Right renal cortex interstitium (tissue), 3 donors: ENCODE data around the gene MAST3. TPM values are rescaled to one million over a fixed set of nuclear protein-coding genes. Genes with fewer than 3 reads are reported as not detected.

Source experiments
- DNase-seq, 3 donors: peaks; one replicate each; pipeline ENCODE4 v3.0.0-alpha.2; 2013; ENCODE audit warnings: low read depth in 3 of 3, low spot score in 2 of 3
- polyA plus RNA-seq, 3 donors: library from polyadenylated mRNA; unstranded; fragments of 120-200 nt; gene quantifications; one replicate each; pipeline ENCODE4 v1.2.1, GENCODE V29; 2013; ENCODE audit not compliant: insufficient read length in 3 of 3

MAST3 gene
- polyA plus RNA-seq, 3 donors = 3.5 to 5.1 (median 4.5) TPM

- DNase-seq = no peak
Measured at GRCh38 chr19:18131841-18132596, 34.4 kb downstream of the MAST3 start.

- DNase-seq = no peak
Measured at GRCh38 chr19:18135712-18136584, 38.4 kb downstream of the MAST3 start.

- DNase-seq = no peak
Measured at GRCh38 chr19:18137242-18137641, 39.7 kb downstream of the MAST3 start.

- no peak for DNase-seq
Measured at GRCh38 chr19:18137657-18138339, 40.2 kb downstream of the MAST3 start.

GRCh38 chr19:18140473-18140872 is 42.9 kb downstream of the MAST3 start:
- no peak for DNase-seq

- no peak for DNase-seq
Measured at GRCh38 chr19:18141031-18141430, 43.5 kb downstream of the MAST3 start.

GRCh38 chr19:18143902-18144301 is 46.3 kb downstream of the MAST3 start:
- DNase-seq = no peak

GRCh38 chr19:18144361-18144760 is 46.8 kb downstream of the MAST3 start:
- DNase-seq = no peak

- no peak for DNase-seq
Measured at GRCh38 chr19:18144906-18145305, 47.3 kb downstream of the MAST3 start.

GRCh38 chr19:18145391-18145999 is 47.9 kb downstream of the MAST3 start:
- DNase-seq = no peak

- DNase-seq = no peak
Measured at GRCh38 chr19:18147396-18147795, 49.8 kb downstream of the MAST3 start.

GRCh38 chr19:18149596-18149975 is 52.0 kb downstream of the MAST3 start:
- no peak for DNase-seq

- DNase-seq = no peak
Measured at GRCh38 chr19:18150776-18151624, 53.4 kb downstream of the MAST3 start.

GRCh38 chr19:18152442-18152816 is 54.9 kb downstream of the MAST3 start:
- DNase-seq = peak; percentile 95 to 98 (median 96)

- DNase-seq = peak; percentile 97 to 99 (median 99)
Measured at GRCh38 chr19:18152817-18153555, 55.4 kb downstream of the MAST3 start, which contains the start of gene PIK3R2. Gene PIK3R2 (plus strand): TSS chr19:18153163. CDS start chr19:18155880, 2,717 bp downstream.

GRCh38 chr19:18153556-18154134 is 56.1 kb downstream of the MAST3 start:
- no peak for DNase-seq

- no peak for DNase-seq
Measured at GRCh38 chr19:18155095-18156087, 57.8 kb downstream of the MAST3 start.

GRCh38 chr19:18156268-18156667 is 58.7 kb downstream of the MAST3 start:
- DNase-seq = no peak
